Spleen (tissue), 7 donors: ENCODE measurements around the gene TOP2B.

Experiments used
- CTCF ChIP-seq, 11 experiments: fragments of 200-600 bp in 7 of 11; fragments of 450-650 bp in 4 of 11; sonication (generic) in 4 of 11; IDR thresholded peaks in 8 of 11; conservative IDR thresholded peaks in 3 of 11; 1 replicate in 7 of 11; 2 replicates in 4 of 11; pipeline versions ENCODE4 v1.4.0 to v1.8.0; 2016 to 2021; ENCODE audit warnings: antibody characterized with exemption in 11 of 11, inconsistent platforms in 4 of 11, mild to moderate bottlenecking in 1 of 11
- POLR2AphosphoS5 ChIP-seq, 3 donors: sonication (generic); formaldehyde crosslinking; IDR thresholded peaks; one replicate each; pipeline ENCODE4 v1.5.1; 2017; ENCODE audit warnings: antibody characterized with exemption in 3 of 3
- donor health status: DM: no; HTN: no; CAD: no; lungs with moderate emphysema.
- donor health status: DM: no; HTN: no; CAD: no.
- donor health status: DM: no; HTN: no; CAD: no.

GRCh38 chr3:25652921-25653320, 11.8 kb downstream of the TOP2B start:
- TF ChIP-seq CTCF (IDR thresholded peaks at IDR 0.05 in 8 of 11, conservative IDR thresholded peaks at IDR 0.05 in 3 of 11) (no peak), POLR2AphosphoS5 (IDR thresholded peaks at IDR 0.05) (no peak)
